Activated gamma-delta T cell (primary cell): Measurements from ENCODE around the gene SCUBE1.

Experiments
- DNase-seq: peaks from one replicate; lab custom pipeline; 2025; lab: John Stamatoyannopoulos, UW

The SCUBE1 gene

GRCh38 chr22:43213962-43214361 is 129.2 kb downstream of the SCUBE1 start:
- DNase-seq = no peak

GRCh38 chr22:43213051-43213450 is 130.1 kb downstream of the SCUBE1 start:
- no peak for DNase-seq

- no peak for DNase-seq
Measured at GRCh38 chr22:43212434-43212952, 130.7 kb downstream of the SCUBE1 start.

GRCh38 chr22:43211941-43212433 is 131.2 kb downstream of the SCUBE1 start:
- DNase-seq = no peak

GRCh38 chr22:43210631-43211515 is 132.3 kb downstream of the SCUBE1 start:
- no peak for DNase-seq

GRCh38 chr22:43209971-43210370 is 133.2 kb downstream of the SCUBE1 start:
- DNase-seq = no peak

GRCh38 chr22:43209523-43209890 is 133.7 kb downstream of the SCUBE1 start:
- no peak for DNase-seq

- DNase-seq = no peak
Measured at GRCh38 chr22:43208703-43209522, 134.3 kb downstream of the SCUBE1 start.

- DNase-seq = no peak
Measured at GRCh38 chr22:43207849-43208702, 135.1 kb downstream of the SCUBE1 start.

GRCh38 chr22:43207386-43207785 is 135.8 kb downstream of the SCUBE1 start:
- DNase-seq = no peak

- no peak for DNase-seq
Measured at GRCh38 chr22:43206509-43207161, 136.5 kb downstream of the SCUBE1 start.

- no peak for DNase-seq
Measured at GRCh38 chr22:43205748-43206508, 137.2 kb downstream of the SCUBE1 start.

GRCh38 chr22:43205261-43205691 is 137.9 kb downstream of the SCUBE1 start:
- DNase-seq = no peak

GRCh38 chr22:43203471-43203981 is 139.6 kb downstream of the SCUBE1 start:
- no peak for DNase-seq

GRCh38 chr22:43202756-43203410 is 140.3 kb downstream of the SCUBE1 start:
- no peak for DNase-seq

- DNase-seq = no peak
Measured at GRCh38 chr22:43202326-43202725, 140.8 kb downstream of the SCUBE1 start.

- no peak for DNase-seq
Measured at GRCh38 chr22:43201486-43202219, 141.5 kb downstream of the SCUBE1 start.

- DNase-seq = no peak
Measured at GRCh38 chr22:43200555-43200954, 142.6 kb downstream of the SCUBE1 start.

- DNase-seq = no peak
Measured at GRCh38 chr22:43200031-43200430, 143.1 kb downstream of the SCUBE1 start.
